ENCODE measurements around the gene ERBB4.

Gene ERBB4

GRCh38 chr2:212170382-212170781 is 368.2 kb downstream of the ERBB4 start:
- DNase-seq (ENCODE audit: insufficient read length, low spot score) (no peak), FAIRE-seq (no peak)
- TF ChIP-seq POLR2AphosphoS5 (IDR thresholded peaks at IDR 0.05; ENCODE audit: low read depth, low read length) (no peak), TAF1 (IDR thresholded peaks at IDR 0.05; ENCODE audit: low read depth, low read length) (no peak), PAX5 (IDR thresholded peaks at IDR 0.05; ENCODE audit: insufficient read depth, low read length, severe bottlenecking) (no peak), POLR2A (IDR thresholded peaks at IDR 0.05; ENCODE audit: low read depth, low read length) (no peak), SPI1 (IDR thresholded peaks at IDR 0.05; ENCODE audit: low read depth, low read length) (no peak), POU2F2 (IDR thresholded peaks at IDR 0.05; ENCODE audit: low read depth, low read length) (no peak)

- no peak for TF ChIP-seq PAX5 (IDR thresholded peaks at IDR 0.05; ENCODE audit: insufficient read depth, low read length, severe bottlenecking)
- no peak for TF ChIP-seq POU2F2 (IDR thresholded peaks at IDR 0.05; ENCODE audit: low read depth, low read length)
- TF ChIP-seq POLR2AphosphoS5 (IDR thresholded peaks at IDR 0.05; ENCODE audit: low read depth, low read length): no peak
- no peak for TF ChIP-seq POLR2A (IDR thresholded peaks at IDR 0.05; ENCODE audit: low read depth, low read length)
- TF ChIP-seq SPI1 (IDR thresholded peaks at IDR 0.05; ENCODE audit: low read depth, low read length): no peak
- DNase-seq (ENCODE audit: insufficient read length, low spot score) (no peak), FAIRE-seq (no peak)
Measured at GRCh38 chr2:212158081-212158480, 380.5 kb downstream of the ERBB4 start.

- TF ChIP-seq POU2F2 (IDR thresholded peaks at IDR 0.05; ENCODE audit: low read depth, low read length) (no peak), POLR2AphosphoS5 (IDR thresholded peaks at IDR 0.05; ENCODE audit: low read depth, low read length) (no peak), SPI1 (IDR thresholded peaks at IDR 0.05; ENCODE audit: low read depth, low read length) (no peak), POLR2A (IDR thresholded peaks at IDR 0.05; ENCODE audit: low read depth, low read length) (no peak), PAX5 (IDR thresholded peaks at IDR 0.05; ENCODE audit: insufficient read depth, low read length, severe bottlenecking) (no peak), TAF1 (IDR thresholded peaks at IDR 0.05; ENCODE audit: low read depth, low read length) (no peak)
- DNase-seq (ENCODE audit: insufficient read length, low spot score): no peak
- no peak for FAIRE-seq
Measured at GRCh38 chr2:212157012-212157411, 381.6 kb downstream of the ERBB4 start.

GRCh38 chr2:212156088-212156487 is 382.5 kb downstream of the ERBB4 start:
- TF ChIP-seq SPI1 (IDR thresholded peaks at IDR 0.05; ENCODE audit: low read depth, low read length): no peak
- TF ChIP-seq POLR2AphosphoS5 (IDR thresholded peaks at IDR 0.05; ENCODE audit: low read depth, low read length): no peak
- TF ChIP-seq POLR2A (IDR thresholded peaks at IDR 0.05; ENCODE audit: low read depth, low read length): no peak
- no peak for TF ChIP-seq POU2F2 (IDR thresholded peaks at IDR 0.05; ENCODE audit: low read depth, low read length)
- no peak for TF ChIP-seq TAF1 (IDR thresholded peaks at IDR 0.05; ENCODE audit: low read depth, low read length)
- no peak for TF ChIP-seq PAX5 (IDR thresholded peaks at IDR 0.05; ENCODE audit: insufficient read depth, low read length, severe bottlenecking)
- DNase-seq (ENCODE audit: insufficient read length, low spot score) (no peak), FAIRE-seq (no peak)

GRCh38 chr2:212154477-212154878 is 384.1 kb downstream of the ERBB4 start:
- TF ChIP-seq POLR2AphosphoS5 (IDR thresholded peaks at IDR 0.05; ENCODE audit: low read depth, low read length): no peak
- no peak for TF ChIP-seq POLR2A (IDR thresholded peaks at IDR 0.05; ENCODE audit: low read depth, low read length)
- no peak for TF ChIP-seq PAX5 (IDR thresholded peaks at IDR 0.05; ENCODE audit: insufficient read depth, low read length, severe bottlenecking)
- TF ChIP-seq SPI1 (IDR thresholded peaks at IDR 0.05; ENCODE audit: low read depth, low read length): no peak
- no peak for TF ChIP-seq POU2F2 (IDR thresholded peaks at IDR 0.05; ENCODE audit: low read depth, low read length)
- no peak for FAIRE-seq
- DNase-seq (ENCODE audit: insufficient read length, low spot score): no peak

- TF ChIP-seq POLR2AphosphoS5 (IDR thresholded peaks at IDR 0.05; ENCODE audit: low read depth, low read length) (no peak), SPI1 (IDR thresholded peaks at IDR 0.05; ENCODE audit: low read depth, low read length) (no peak), TAF1 (IDR thresholded peaks at IDR 0.05; ENCODE audit: low read depth, low read length) (no peak), POLR2A (IDR thresholded peaks at IDR 0.05; ENCODE audit: low read depth, low read length) (no peak), POU2F2 (IDR thresholded peaks at IDR 0.05; ENCODE audit: low read depth, low read length) (no peak), PAX5 (IDR thresholded peaks at IDR 0.05; ENCODE audit: insufficient read depth, low read length, severe bottlenecking) (no peak)
- FAIRE-seq (no peak), DNase-seq (ENCODE audit: insufficient read length, low spot score) (no peak)
Measured at GRCh38 chr2:212153923-212154322, 384.7 kb downstream of the ERBB4 start.

- no peak for TF ChIP-seq POU2F2 (IDR thresholded peaks at IDR 0.05; ENCODE audit: low read depth, low read length)
- no peak for TF ChIP-seq PAX5 (IDR thresholded peaks at IDR 0.05; ENCODE audit: insufficient read depth, low read length, severe bottlenecking)
- TF ChIP-seq POLR2A (IDR thresholded peaks at IDR 0.05; ENCODE audit: low read depth, low read length): no peak
- TF ChIP-seq SPI1 (IDR thresholded peaks at IDR 0.05; ENCODE audit: low read depth, low read length): no peak
- TF ChIP-seq TAF1 (IDR thresholded peaks at IDR 0.05; ENCODE audit: low read depth, low read length): no peak
- no peak for TF ChIP-seq POLR2AphosphoS5 (IDR thresholded peaks at IDR 0.05; ENCODE audit: low read depth, low read length)
- no peak for DNase-seq (ENCODE audit: insufficient read length, low spot score)
- FAIRE-seq: no peak
Measured at GRCh38 chr2:212147921-212148513, 390.6 kb downstream of the ERBB4 start.

- DNase-seq (ENCODE audit: insufficient read length, low spot score) (no peak), FAIRE-seq (no peak)
- TF ChIP-seq TAF1 (IDR thresholded peaks at IDR 0.05; ENCODE audit: low read depth, low read length) (no peak), POLR2A (IDR thresholded peaks at IDR 0.05; ENCODE audit: low read depth, low read length) (no peak), POLR2AphosphoS5 (IDR thresholded peaks at IDR 0.05; ENCODE audit: low read depth, low read length) (no peak), SPI1 (IDR thresholded peaks at IDR 0.05; ENCODE audit: low read depth, low read length) (no peak), POU2F2 (IDR thresholded peaks at IDR 0.05; ENCODE audit: low read depth, low read length) (no peak), PAX5 (IDR thresholded peaks at IDR 0.05; ENCODE audit: insufficient read depth, low read length, severe bottlenecking) (no peak)
Measured at GRCh38 chr2:212146416-212146815, 392.2 kb downstream of the ERBB4 start.

- DNase-seq (ENCODE audit: insufficient read length, low spot score) (no peak), FAIRE-seq (no peak)
- TF ChIP-seq POLR2A (IDR thresholded peaks at IDR 0.05; ENCODE audit: low read depth, low read length) (no peak), TAF1 (IDR thresholded peaks at IDR 0.05; ENCODE audit: low read depth, low read length) (no peak), PAX5 (IDR thresholded peaks at IDR 0.05; ENCODE audit: insufficient read depth, low read length, severe bottlenecking) (no peak), POU2F2 (IDR thresholded peaks at IDR 0.05; ENCODE audit: low read depth, low read length) (no peak)
Measured at GRCh38 chr2:212145121-212145520, 393.5 kb downstream of the ERBB4 start.

GRCh38 chr2:212142631-212143030 is 396.0 kb downstream of the ERBB4 start:
- DNase-seq (ENCODE audit: insufficient read length, low spot score) (no peak), FAIRE-seq (no peak)
- no peak for TF ChIP-seq POLR2A (IDR thresholded peaks at IDR 0.05; ENCODE audit: low read depth, low read length)
- TF ChIP-seq TAF1 (IDR thresholded peaks at IDR 0.05; ENCODE audit: low read depth, low read length): no peak
- no peak for TF ChIP-seq PAX5 (IDR thresholded peaks at IDR 0.05; ENCODE audit: insufficient read depth, low read length, severe bottlenecking)

Measured in GM12891 (cell line).